ENCODE data around the gene MVK.

Gene MVK

DNA sequence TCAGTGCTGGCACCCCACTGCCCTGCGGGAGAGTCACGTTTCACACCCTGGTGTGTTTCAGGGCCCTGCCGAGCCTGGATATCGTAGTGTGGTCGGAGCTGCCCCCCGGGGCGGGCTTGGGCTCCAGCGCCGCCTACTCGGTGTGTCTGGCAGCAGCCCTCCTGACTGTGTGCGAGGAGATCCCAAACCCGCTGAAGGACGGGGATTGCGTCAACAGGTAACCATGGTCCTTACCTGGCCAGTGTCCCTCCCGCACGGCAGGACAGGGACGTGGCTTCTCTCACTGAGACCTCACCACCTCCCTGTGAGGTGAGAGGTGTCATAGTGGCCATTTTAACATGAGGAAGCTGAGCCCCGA, 7.7 kb downstream of the MVK start:
- no peak for FAIRE-seq
- TF ChIP-seq POLR2AphosphoS5 (IDR thresholded peaks at IDR 0.05; ENCODE audit: low read depth, low read length) (no peak), SPI1 (IDR thresholded peaks at IDR 0.05; ENCODE audit: low read depth, low read length) (no peak), PAX5 (IDR thresholded peaks at IDR 0.05; ENCODE audit: insufficient read depth, low read length, severe bottlenecking) (no peak), POLR2A (IDR thresholded peaks at IDR 0.05; ENCODE audit: low read depth, low read length) (no peak), POU2F2 (IDR thresholded peaks at IDR 0.05; ENCODE audit: low read depth, low read length) (no peak), TAF1 (IDR thresholded peaks at IDR 0.05; ENCODE audit: low read depth, low read length) (no peak)
- no peak for DNase-seq (ENCODE audit: insufficient read length, low spot score)

DNA sequence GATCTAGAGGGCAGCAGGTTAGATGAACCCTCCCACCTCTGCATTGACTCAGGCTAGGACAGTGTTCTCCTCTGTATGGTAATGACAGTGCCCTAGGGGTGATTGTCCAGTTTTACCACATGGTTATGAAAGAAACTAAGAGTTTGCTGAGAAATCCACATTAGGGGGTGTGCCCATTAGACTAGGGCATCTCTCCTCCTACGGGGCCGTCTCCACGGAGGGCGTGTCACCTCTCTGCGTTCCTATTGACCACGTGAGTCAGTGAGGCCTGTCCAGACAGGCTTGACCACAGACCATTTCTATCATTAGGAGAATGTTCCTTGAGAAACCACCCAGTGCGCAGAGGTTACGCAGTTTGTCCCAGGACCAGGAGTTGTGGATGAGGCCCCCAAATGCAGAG, 8.3 kb downstream of the MVK start:
- FAIRE-seq (no peak), DNase-seq (ENCODE audit: insufficient read length, low spot score) (no peak)
- TF ChIP-seq TAF1 (IDR thresholded peaks at IDR 0.05; ENCODE audit: low read depth, low read length) (no peak), POLR2AphosphoS5 (IDR thresholded peaks at IDR 0.05; ENCODE audit: low read depth, low read length) (no peak), SPI1 (IDR thresholded peaks at IDR 0.05; ENCODE audit: low read depth, low read length) (no peak), PAX5 (IDR thresholded peaks at IDR 0.05; ENCODE audit: insufficient read depth, low read length, severe bottlenecking) (no peak), POLR2A (IDR thresholded peaks at IDR 0.05; ENCODE audit: low read depth, low read length) (no peak), POU2F2 (IDR thresholded peaks at IDR 0.05; ENCODE audit: low read depth, low read length) (no peak)

DNA sequence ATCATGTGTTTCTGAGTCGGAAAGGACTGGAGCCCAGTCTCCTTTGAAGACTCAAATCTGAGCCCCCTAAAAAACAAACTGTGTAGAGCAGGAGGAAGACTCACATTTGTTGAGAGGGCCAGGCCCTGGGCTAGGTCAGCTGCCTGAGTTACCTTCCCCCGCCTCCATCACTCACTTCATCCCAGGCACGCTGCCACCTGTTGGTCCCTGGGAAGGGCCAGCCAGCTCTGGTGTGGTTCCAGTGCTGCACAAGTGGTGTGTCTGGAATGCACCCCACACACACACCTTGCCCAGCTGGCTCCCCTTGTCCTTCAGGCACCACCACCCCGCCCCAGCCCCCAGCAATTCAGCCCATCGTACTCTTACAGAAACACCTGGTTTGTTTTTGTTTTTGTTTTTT, 9.0 kb downstream of the MVK start:
- TF ChIP-seq PAX5 (IDR thresholded peaks at IDR 0.05; ENCODE audit: insufficient read depth, low read length, severe bottlenecking) (no peak), SPI1 (IDR thresholded peaks at IDR 0.05; ENCODE audit: low read depth, low read length) (no peak), POU2F2 (IDR thresholded peaks at IDR 0.05; ENCODE audit: low read depth, low read length) (no peak), POLR2A (IDR thresholded peaks at IDR 0.05; ENCODE audit: low read depth, low read length) (no peak), POLR2AphosphoS5 (IDR thresholded peaks at IDR 0.05; ENCODE audit: low read depth, low read length) (no peak), TAF1 (IDR thresholded peaks at IDR 0.05; ENCODE audit: low read depth, low read length) (no peak)
- DNase-seq (ENCODE audit: insufficient read length, low spot score) (no peak), FAIRE-seq (no peak)

DNA sequence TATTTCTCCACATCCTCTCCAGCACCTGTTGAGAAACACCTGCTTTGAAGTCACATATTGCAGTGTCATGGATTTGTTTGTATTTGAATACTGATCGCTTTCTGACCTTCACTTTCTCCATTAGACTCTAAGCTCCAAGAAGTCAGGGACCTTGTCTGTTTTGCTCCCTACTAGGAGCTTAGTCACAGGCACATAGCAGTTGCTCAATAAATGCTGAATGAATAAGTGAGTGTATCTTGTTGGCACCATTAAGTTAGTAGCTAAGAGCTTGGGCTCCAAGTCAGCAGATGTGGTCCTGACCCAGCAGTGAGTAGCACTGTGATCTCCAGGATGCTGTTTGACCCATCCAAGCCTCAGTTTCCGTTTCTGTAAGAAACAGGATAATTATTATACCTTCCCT, 10.1 kb downstream of the MVK start:
- DNase-seq (ENCODE audit: insufficient read length, low spot score) (no peak), FAIRE-seq (no peak)
- no peak for TF ChIP-seq TAF1 (IDR thresholded peaks at IDR 0.05; ENCODE audit: low read depth, low read length)
- no peak for TF ChIP-seq SPI1 (IDR thresholded peaks at IDR 0.05; ENCODE audit: low read depth, low read length)
- no peak for TF ChIP-seq POLR2A (IDR thresholded peaks at IDR 0.05; ENCODE audit: low read depth, low read length)
- no peak for TF ChIP-seq POLR2AphosphoS5 (IDR thresholded peaks at IDR 0.05; ENCODE audit: low read depth, low read length)
- TF ChIP-seq PAX5 (IDR thresholded peaks at IDR 0.05; ENCODE audit: insufficient read depth, low read length, severe bottlenecking), result no peak
- TF ChIP-seq POU2F2 (IDR thresholded peaks at IDR 0.05; ENCODE audit: low read depth, low read length), result no peak

DNA sequence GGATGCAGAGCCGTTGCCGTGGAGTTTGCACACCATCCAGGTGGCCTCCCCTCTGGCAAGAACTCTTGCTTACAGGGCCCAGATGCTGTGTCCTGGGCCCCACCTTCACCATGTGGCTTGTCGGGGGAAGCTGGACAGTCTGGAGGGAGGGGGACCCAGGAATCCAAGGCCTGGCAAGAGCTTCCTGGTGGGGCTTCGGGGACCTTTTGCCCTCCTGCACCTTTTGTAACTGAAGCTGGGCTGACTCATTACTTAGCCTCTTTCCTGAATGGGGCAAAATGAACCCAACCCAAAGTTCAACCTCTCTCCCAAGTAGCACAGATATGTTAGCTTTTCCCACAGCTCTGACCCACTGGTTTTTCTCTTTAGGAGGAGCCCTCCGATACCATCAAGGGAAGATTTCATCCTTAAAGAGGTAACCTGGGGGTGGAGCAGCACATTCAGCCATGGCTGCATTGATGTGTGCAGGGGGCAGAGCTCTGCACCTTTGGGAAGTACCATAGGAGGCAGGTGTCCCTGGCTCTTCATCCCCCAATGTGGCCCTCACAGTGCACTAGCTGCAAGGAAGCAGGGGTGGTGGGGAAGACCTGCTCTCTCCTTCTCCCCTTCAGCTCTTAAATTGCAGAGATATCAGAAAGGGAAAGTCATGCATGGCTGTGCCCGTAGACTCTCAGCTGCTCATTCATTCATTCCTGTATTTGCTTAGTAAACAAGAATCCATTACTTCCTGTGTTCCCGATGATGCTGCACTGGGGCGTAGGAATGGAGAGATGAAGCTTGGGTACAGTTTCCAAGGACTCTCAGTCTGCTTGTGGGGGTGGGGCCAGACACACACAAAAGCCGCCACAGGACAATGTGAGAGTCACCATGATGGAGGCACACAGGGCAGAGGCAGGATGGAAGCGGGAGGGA, 13.0 kb downstream of the MVK start:
- DNase-seq (ENCODE audit: insufficient read length, low spot score) (no peak), FAIRE-seq (no peak)
- TF ChIP-seq PAX5 (IDR thresholded peaks at IDR 0.05; ENCODE audit: insufficient read depth, low read length, severe bottlenecking), result no peak
- TF ChIP-seq SPI1 (IDR thresholded peaks at IDR 0.05; ENCODE audit: low read depth, low read length), result no peak
- no peak for TF ChIP-seq POLR2A (IDR thresholded peaks at IDR 0.05; ENCODE audit: low read depth, low read length)
- TF ChIP-seq TAF1 (IDR thresholded peaks at IDR 0.05; ENCODE audit: low read depth, low read length), result no peak
- TF ChIP-seq POLR2AphosphoS5 (IDR thresholded peaks at IDR 0.05; ENCODE audit: low read depth, low read length), result no peak
- no peak for TF ChIP-seq POU2F2 (IDR thresholded peaks at IDR 0.05; ENCODE audit: low read depth, low read length)

DNA sequence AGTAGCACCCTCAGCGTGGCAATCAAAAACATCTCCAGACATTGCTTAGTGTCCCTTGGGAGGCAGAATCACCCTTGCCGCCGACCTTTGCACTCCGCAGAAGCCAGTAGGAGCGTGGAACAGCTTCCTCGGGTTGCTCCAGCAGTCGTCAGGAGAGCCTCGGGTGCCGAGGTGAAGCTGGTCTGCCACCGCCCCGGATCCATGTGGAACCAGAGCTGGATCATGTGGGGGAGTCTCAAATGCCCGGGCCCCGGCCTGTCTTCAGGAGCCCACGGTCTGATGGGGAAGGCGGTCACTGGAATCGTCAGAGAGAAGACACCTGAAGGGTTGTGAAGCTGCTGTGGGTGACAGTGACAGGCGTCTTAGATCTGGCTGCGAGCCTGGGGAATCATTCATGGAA, 14.3 kb downstream of the MVK start:
- TF ChIP-seq PAX5 (IDR thresholded peaks at IDR 0.05; ENCODE audit: insufficient read depth, low read length, severe bottlenecking) (no peak), POLR2AphosphoS5 (IDR thresholded peaks at IDR 0.05; ENCODE audit: low read depth, low read length) (no peak), POU2F2 (IDR thresholded peaks at IDR 0.05; ENCODE audit: low read depth, low read length) (no peak), SPI1 (IDR thresholded peaks at IDR 0.05; ENCODE audit: low read depth, low read length) (no peak), TAF1 (IDR thresholded peaks at IDR 0.05; ENCODE audit: low read depth, low read length) (no peak), POLR2A (IDR thresholded peaks at IDR 0.05; ENCODE audit: low read depth, low read length) (no peak)
- DNase-seq (ENCODE audit: insufficient read length, low spot score), result no peak
- FAIRE-seq, result no peak

DNA sequence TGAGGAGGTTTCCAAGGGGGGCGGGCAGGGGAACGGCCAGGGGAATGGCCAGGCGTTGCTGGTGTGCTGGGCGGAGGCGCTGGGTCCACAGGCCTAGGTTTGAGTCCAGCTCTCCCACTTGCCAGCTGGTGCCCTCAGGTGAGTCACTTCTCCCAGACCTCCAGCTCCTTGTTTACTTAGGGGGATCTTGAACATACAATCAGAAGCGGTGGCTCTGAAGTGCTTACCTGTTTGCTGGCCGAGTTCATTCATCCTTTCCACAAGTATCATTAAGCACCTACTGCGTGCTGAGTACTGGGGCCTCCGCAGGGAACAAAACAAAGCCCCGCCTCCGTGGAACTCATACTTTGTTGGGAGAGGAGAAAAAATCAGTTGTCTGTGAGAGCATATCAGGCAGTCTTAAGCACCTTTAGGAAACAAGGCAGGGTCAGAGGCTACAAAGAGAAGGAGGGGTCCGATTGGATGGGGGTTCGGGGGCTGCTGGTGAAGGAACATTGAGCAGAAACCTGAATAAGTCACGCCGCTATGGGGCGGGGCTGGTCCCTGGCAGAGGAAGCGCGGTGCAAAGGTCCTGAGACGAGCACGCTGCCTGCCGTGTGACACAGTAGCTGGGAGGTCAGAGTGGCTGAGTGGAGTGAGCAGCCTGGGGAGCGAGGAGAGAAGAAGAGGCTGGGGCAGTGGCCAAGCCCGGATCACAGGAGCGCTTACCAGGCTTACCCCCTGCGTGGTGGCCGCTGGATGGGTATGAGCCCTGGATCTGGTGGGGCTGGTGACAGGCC, 15.1 kb downstream of the MVK start:
- FAIRE-seq (no peak), DNase-seq (ENCODE audit: insufficient read length, low spot score) (no peak)
- TF ChIP-seq TAF1 (IDR thresholded peaks at IDR 0.05; ENCODE audit: low read depth, low read length) (no peak), POU2F2 (IDR thresholded peaks at IDR 0.05; ENCODE audit: low read depth, low read length) (no peak), SPI1 (IDR thresholded peaks at IDR 0.05; ENCODE audit: low read depth, low read length) (no peak), PAX5 (IDR thresholded peaks at IDR 0.05; ENCODE audit: insufficient read depth, low read length, severe bottlenecking) (no peak), POLR2AphosphoS5 (IDR thresholded peaks at IDR 0.05; ENCODE audit: low read depth, low read length) (no peak), POLR2A (IDR thresholded peaks at IDR 0.05; ENCODE audit: low read depth, low read length) (no peak)

DNA sequence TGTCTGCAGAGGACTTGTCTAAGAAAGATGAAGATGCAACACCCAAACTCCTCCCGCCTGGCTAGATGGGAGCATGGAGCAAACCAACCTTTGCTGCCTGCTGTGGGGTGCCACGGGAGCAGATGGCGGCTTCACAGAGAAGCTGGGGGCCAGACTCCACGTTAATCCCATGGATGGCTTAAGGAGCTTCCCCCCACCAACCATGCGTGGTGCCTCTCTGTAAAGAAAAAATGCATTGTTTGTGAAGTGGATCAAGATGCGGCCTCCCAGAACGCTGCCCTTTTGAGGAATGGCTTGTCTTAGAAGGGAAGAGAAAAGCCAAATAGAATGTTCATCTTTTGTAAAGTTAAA, 15.6 kb downstream of the MVK start:
- no peak for FAIRE-seq
- no peak for DNase-seq (ENCODE audit: insufficient read length, low spot score)
- TF ChIP-seq POLR2A (IDR thresholded peaks at IDR 0.05; ENCODE audit: low read depth, low read length), result no peak
- no peak for TF ChIP-seq SPI1 (IDR thresholded peaks at IDR 0.05; ENCODE audit: low read depth, low read length)
- TF ChIP-seq POLR2AphosphoS5 (IDR thresholded peaks at IDR 0.05; ENCODE audit: low read depth, low read length), result no peak
- no peak for TF ChIP-seq PAX5 (IDR thresholded peaks at IDR 0.05; ENCODE audit: insufficient read depth, low read length, severe bottlenecking)
- TF ChIP-seq POU2F2 (IDR thresholded peaks at IDR 0.05; ENCODE audit: low read depth, low read length), result no peak
- TF ChIP-seq TAF1 (IDR thresholded peaks at IDR 0.05; ENCODE audit: low read depth, low read length), result no peak

DNA sequence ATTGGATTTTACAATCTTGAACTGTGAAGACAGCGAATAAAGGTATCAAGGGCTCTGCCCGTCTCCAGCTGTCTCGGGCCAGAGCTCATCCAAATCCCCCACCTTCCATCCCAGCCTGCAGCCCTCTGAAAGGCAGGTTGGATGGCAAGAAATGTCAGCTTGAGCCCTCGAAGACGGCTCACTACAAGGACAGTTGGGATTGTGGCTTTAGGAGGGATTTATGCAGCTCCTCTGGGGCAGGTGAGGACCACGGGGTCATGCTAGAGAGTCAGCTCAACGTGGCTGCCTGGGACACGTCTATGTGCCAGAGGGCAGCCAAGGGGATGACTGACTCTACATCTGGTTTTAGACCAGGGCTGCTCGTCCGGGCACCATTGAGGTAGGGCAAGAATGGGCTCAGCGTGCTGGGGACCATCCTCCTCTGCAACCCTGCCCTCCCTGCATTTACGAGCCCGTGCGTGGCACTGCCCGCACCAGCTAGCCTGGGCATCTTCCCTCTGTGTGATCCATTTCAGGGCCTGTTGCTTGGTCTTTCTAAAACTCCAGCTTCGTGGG, 16.2 kb downstream of the MVK start:
- DNase-seq (ENCODE audit: insufficient read length, low spot score), result no peak
- no peak for TF ChIP-seq SPI1 (IDR thresholded peaks at IDR 0.05; ENCODE audit: low read depth, low read length)
- FAIRE-seq, result no peak

All from GM12891 (cell line).